Measurements from ENCODE around the gene NOTO.

DNA sequence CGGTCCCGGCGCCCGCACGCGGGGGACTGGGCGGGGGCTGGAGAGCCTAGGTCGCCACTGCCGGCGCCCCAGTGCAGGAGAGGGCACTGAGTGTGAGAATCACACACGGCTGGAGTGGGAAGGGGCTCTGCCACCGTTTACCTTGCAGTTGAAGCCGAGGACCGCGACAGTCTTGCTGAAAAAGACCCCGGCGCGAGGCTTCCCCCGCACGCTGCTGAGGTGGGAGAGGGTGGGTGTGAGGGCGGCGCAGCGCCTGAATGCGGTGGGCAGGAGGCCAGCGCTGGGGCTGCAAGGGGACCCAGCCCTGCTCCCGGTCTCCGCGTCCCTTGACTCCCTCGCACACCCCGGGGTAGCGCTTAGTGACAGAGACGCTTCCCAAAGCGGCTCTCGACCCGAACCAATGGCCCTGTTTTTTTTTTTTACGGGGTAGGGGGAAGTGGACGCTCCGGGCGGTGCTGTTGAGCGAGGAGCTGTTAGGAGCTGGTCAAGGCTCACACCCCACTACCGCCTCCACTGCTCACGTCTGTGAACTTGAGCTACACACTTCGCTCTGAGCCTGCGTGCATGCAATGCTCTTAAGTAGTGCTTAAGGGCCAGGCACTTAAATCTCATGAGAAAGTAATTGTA, 794 bp downstream of the NOTO start:
- TF ChIP-seq POLR2A (IDR thresholded peaks at IDR 0.05; ENCODE audit: control extremely low read depth in 1 of 2, low read depth in 2 of 2, low read length in 2 of 2) (no peak), EZH2 (IDR thresholded peaks at IDR 0.05; ENCODE audit: low read depth, low read length, severe bottlenecking) (peak; percentile 84), CEBPB (IDR thresholded peaks at IDR 0.05; ENCODE audit: low read depth, low read length) (no peak), YY1 (IDR thresholded peaks at IDR 0.05; ENCODE audit: low read depth, low read length) (no peak), EP300 (IDR thresholded peaks at IDR 0.05; ENCODE audit: borderline replicate concordance in 1 of 2, low read depth in 2 of 2, low read length in 2 of 2) (no peak), GABPA (IDR thresholded peaks at IDR 0.05; ENCODE audit: borderline replicate concordance, insufficient read depth, low read length) (no peak), CREB1 (IDR thresholded peaks at IDR 0.05) (no peak), TEAD4 (IDR thresholded peaks at IDR 0.05; ENCODE audit: low read depth, low read length) (no peak)
- TF ChIP-seq, protein P1, sequence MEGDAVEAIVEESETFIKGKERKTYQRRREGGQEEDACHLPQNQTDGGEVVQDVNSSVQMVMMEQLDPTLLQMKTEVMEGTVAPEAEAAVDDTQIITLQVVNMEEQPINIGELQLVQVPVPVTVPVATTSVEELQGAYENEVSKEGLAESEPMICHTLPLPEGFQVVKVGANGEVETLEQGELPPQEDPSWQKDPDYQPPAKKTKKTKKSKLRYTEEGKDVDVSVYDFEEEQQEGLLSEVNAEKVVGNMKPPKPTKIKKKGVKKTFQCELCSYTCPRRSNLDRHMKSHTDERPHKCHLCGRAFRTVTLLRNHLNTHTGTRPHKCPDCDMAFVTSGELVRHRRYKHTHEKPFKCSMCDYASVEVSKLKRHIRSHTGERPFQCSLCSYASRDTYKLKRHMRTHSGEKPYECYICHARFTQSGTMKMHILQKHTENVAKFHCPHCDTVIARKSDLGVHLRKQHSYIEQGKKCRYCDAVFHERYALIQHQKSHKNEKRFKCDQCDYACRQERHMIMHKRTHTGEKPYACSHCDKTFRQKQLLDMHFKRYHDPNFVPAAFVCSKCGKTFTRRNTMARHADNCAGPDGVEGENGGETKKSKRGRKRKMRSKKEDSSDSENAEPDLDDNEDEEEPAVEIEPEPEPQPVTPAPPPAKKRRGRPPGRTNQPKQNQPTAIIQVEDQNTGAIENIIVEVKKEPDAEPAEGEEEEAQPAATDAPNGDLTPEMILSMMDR (IDR thresholded peaks at IDR 0.05; ENCODE audit: control extremely low read depth in 1 of 3, insufficient read depth in 1 of 3, low read depth in 1 of 3, low read length in 3 of 3) = no peak

All from H1 (cell line).